CD14-positive monocyte (primary cell): Measurements from ENCODE around the gene GAS7. TPM values are rescaled to one million over a fixed set of nuclear protein-coding genes. Genes with fewer than 3 reads are reported as not detected.

Experiments used
- DNase-seq, 3 donors: peaks; one replicate each; pipeline ENCODE4 v3.0.0-alpha.2; 2011 to 2022
- H2AFZ ChIP-seq: 2 replicates; pipeline ENCODE4 v1.6.0; 2012; ENCODE audit warnings: mild to moderate bottlenecking, low read depth, low read length, inconsistent platforms; ENCODE audit not compliant: insufficient read depth, poor library complexity, severe bottlenecking
- H3K27ac ChIP-seq, 2 donors: 1 replicate in 1 of 2; 2 replicates in 1 of 2; pipeline ENCODE4 v1.5.1; 2012 to 2013; ENCODE audit warnings: low read length in 2 of 2, control low read depth in 1 of 2, inconsistent platforms in 1 of 2, low read depth in 1 of 2, mild to moderate bottlenecking in 1 of 2
- H3K27me3 ChIP-seq, 2 donors: one replicate each; pipeline versions ENCODE4 v1.6.0 to v1.6.1; 2011 to 2013; ENCODE audit warnings: low read length in 2 of 2; ENCODE audit not compliant: control insufficient read depth in 2 of 2, insufficient read depth in 2 of 2
- H3K36me3 ChIP-seq, 2 donors: replicated peaks in 1 of 2; 1 replicate in 1 of 2; 2 replicates in 1 of 2; pipeline versions ENCODE4 v1.5.1 to v1.6.1; 2012 to 2013; ENCODE audit warnings: low read length in 2 of 2, control low read depth in 1 of 2, inconsistent platforms in 1 of 2, mild to moderate bottlenecking in 1 of 2; ENCODE audit not compliant: insufficient read depth in 2 of 2, control insufficient read depth in 1 of 2
- H3K4me1 ChIP-seq, 2 donors: 1 replicate in 1 of 2; 2 replicates in 1 of 2; pipeline versions ENCODE4 v1.5.1 to v1.6.1; 2012 to 2013; ENCODE audit warnings: low read length in 2 of 2, control low read depth in 1 of 2, inconsistent platforms in 1 of 2, mild to moderate bottlenecking in 1 of 2, moderate library complexity in 1 of 2; ENCODE audit not compliant: insufficient read depth in 2 of 2, control insufficient read depth in 1 of 2
- H3K4me2 ChIP-seq: replicated peaks from 2 replicates; pipeline ENCODE3; 2012; ENCODE audit warnings: low read length, moderate library complexity, mild to moderate bottlenecking; ENCODE audit not compliant: poor library complexity, severe bottlenecking; ENCODE audit errors: extremely low read depth
- H3K4me3 ChIP-seq, 3 experiments: fragments of 200-600 bp in 1 of 3; sonication (generic) in 1 of 3; replicated peaks in 1 of 3; 1 replicate in 2 of 3; 2 replicates in 1 of 3; pipeline ENCODE4 v1.5.1; 2011 to 2013; ENCODE audit warnings: low read length in 3 of 3, mild to moderate bottlenecking in 3 of 3, control low read depth in 2 of 3, low read depth in 2 of 3, inconsistent platforms in 1 of 3, moderate library complexity in 1 of 3
- H3K79me2 ChIP-seq: 2 replicates; pipeline ENCODE4 v1.6.0; 2012; ENCODE audit warnings: mild to moderate bottlenecking, control low read depth, inconsistent platforms, low read length, moderate library complexity; ENCODE audit not compliant: insufficient read depth
- H3K9ac ChIP-seq: 2 replicates; pipeline ENCODE4 v1.6.0; 2017; ENCODE audit warnings: low read length, mild to moderate bottlenecking; ENCODE audit not compliant: insufficient read depth, poor library complexity, severe bottlenecking
- H3K9me3 ChIP-seq, 2 donors: replicated peaks in 1 of 2; 1 replicate in 1 of 2; 2 replicates in 1 of 2; pipeline versions ENCODE4 v1.5.1 to v1.6.1; 2012 to 2013; ENCODE audit warnings: low read length in 2 of 2, control low read depth in 1 of 2; ENCODE audit not compliant: control insufficient read depth in 1 of 2, insufficient read depth in 1 of 2
- H4K20me1 ChIP-seq: 2 replicates; pipeline ENCODE4 v1.6.0; 2012; ENCODE audit warnings: mild to moderate bottlenecking, low read length, control low read depth, moderate library complexity; ENCODE audit not compliant: insufficient read depth
- H3K27ac Mint-ChIP-seq, 7 donors: one replicate each; pipeline ENCODE4 v1.8.0; 2020; ENCODE audit warnings: mild to moderate bottlenecking in 7 of 7, mixed read lengths in 7 of 7, moderate library complexity in 6 of 7, inconsistent platforms in 2 of 7
- H3K27me3 Mint-ChIP-seq, 3 donors: one replicate each; pipeline ENCODE4 v1.8.0; 2021 to 2022; ENCODE audit warnings: low read depth in 3 of 3, mild to moderate bottlenecking in 3 of 3, mixed read lengths in 3 of 3, moderate library complexity in 3 of 3, inconsistent platforms in 1 of 3
- H3K36me3 Mint-ChIP-seq, 2 donors: one replicate each; pipeline ENCODE4 v1.8.0; 2020; ENCODE audit warnings: mixed read lengths in 2 of 2, inconsistent platforms in 1 of 2, mild to moderate bottlenecking in 1 of 2
- H3K4me1 Mint-ChIP-seq: one replicate; pipeline ENCODE4 v1.8.0; 2020; ENCODE audit warnings: mild to moderate bottlenecking, mixed read lengths
- H3K4me3 Mint-ChIP-seq, 2 donors: one replicate each; pipeline ENCODE4 v1.8.0; 2020; ENCODE audit warnings: mild to moderate bottlenecking in 2 of 2, mixed read lengths in 2 of 2, moderate library complexity in 1 of 2
- H3K9me3 Mint-ChIP-seq, 7 donors: one replicate each; pipeline ENCODE4 v1.8.0; 2020 to 2022; ENCODE audit warnings: mixed read lengths in 7 of 7, mild to moderate bottlenecking in 6 of 7, moderate library complexity in 6 of 7, inconsistent platforms in 2 of 7
- CTCF ChIP-seq: fragments of 200-600 bp; IDR thresholded peaks from one replicate; pipeline ENCODE4 v1.8.0; 2022; ENCODE audit warnings: antibody characterized with exemption, mild to moderate bottlenecking
- WGBS: methylation state at CpG from one replicate; pipeline ENCODE4 v1.1.5; 2013; ENCODE audit warnings: missing lambda C conversion rate; ENCODE audit not compliant: insufficient coverage; 5-methylcytosine and 5-hydroxymethylcytosine counted together
- intact Hi-C, 2 donors: fragments of 100-400 bp; cut with micrococcal nuclease; formaldehyde crosslinking; loops; one replicate each; pipeline versions ENCODE4 v1.15.0 to v1.15.1; 2023
- polyA plus RNA-seq, 3 donors: library from polyadenylated mRNA; depleted of rRNA in 1 of 3; unstranded in 2 of 3; stranded (reverse) in 1 of 3; fragments of 300-500 nt in 2 of 3; fragments of >200 nt in 1 of 3; fragmentation: Illumina TruSeq in 2 of 3; gene quantifications; 1 replicate in 2 of 3; 2 replicates in 1 of 3; pipeline ENCODE4 v1.2.3, GENCODE V29; 2012 to 2021

Gene GAS7
- polyA plus RNA-seq, 3 donors: 53.1 to 91.9 (median 66.6) TPM

DNA sequence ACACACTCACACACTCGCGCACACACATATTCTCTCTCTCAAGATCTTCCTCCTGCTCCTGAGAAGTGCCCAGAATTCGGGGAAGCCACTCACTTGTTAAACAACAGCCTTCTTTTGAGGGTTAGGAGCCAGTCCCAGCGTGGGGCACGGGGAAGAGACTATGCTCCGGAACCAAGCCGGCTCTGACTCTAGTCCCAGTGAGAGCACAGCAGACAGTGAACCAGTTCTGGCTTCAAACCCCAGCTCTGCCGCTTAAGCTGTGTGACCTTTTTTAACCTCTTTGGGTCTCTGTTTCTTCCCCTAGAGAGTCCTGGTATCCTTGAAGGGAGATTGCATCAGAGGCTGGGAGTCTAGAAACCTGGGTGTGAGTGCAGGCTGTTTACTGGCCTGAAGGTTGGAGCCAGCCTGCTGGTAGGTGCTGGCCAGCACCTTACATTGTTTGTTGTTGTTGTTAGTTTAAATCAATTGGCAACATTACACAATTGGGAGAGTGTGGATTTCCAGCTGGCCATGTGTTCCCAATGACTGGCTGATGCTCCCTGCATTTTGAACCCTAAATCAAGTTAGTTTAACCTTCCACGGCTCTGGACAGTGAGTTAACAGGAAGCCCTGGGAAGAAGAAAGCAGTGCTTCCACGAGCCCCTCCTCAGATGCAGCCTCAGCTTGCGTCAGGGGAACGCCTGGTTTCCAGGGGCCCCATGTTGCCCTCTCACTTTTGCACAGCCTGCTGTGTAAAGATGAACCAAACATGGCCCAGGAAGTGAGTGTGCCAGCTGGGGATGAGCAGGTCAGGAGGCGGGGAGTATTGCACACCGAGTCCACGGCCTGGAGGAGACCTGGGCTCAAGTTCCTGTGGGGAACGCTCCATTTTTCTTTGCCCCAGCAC, 71.5 kb downstream of the GAS7 start:
- Histone ChIP-seq H3K9me3 (no peaks in the 10 kb centered on the region), H3K79me2 (peaks cover 55% of the 10 kb centered on the region), H3K4me1 (peaks cover 51 to 52% of the 10 kb centered on the region in 2 donors), H3K9ac (peak overlapping the region; percentile 49), H3K36me3 (no peaks in the 10 kb centered on the region), H4K20me1 (no peaks in the 10 kb centered on the region), H2AFZ (peak overlapping the region; percentile 59), H3K27ac (peak overlapping the region; percentile 84 to 86), H3K4me2 (peak overlapping the region; percentile 41), H3K27me3 (no peaks in the 10 kb centered on the region), H3K4me3 (peak overlapping the region in 1 of 3 experiments; percentile 50)
- no peaks in the 10 kb centered on the region for H3K9me3 Mint-ChIP-seq
- peaks cover 70% of the 10 kb centered on the region for H3K4me1 Mint-ChIP-seq
- no peaks in the 10 kb centered on the region for H3K27me3 Mint-ChIP-seq
- H3K27ac Mint-ChIP-seq: peak overlapping the region; percentile 79 to 96 (median 89)
- H3K4me3 Mint-ChIP-seq: peak overlapping the region; percentile 52 to 59
- intact Hi-C loops: loop anchor here in 1 of 2 donors (5.0 kb wide), 1 partner anchor 45 kb away; no protein-coding TSS in a partner anchor
- peaks cover 0 to 2% of the 10 kb centered on the region in 2 donors for H3K36me3 Mint-ChIP-seq
- peak; percentile 66 to 74 (median 72) for DNase-seq
- WGBS: 41% methylated on average over 16 of the region's 16 CpGs
- TF ChIP-seq CTCF: no peak

- H3K36me3 Mint-ChIP-seq: peaks cover 0 to 2% of the 10 kb centered on the region in 2 donors
- Histone ChIP-seq H3K79me2 (peaks cover 55% of the 10 kb centered on the region), H2AFZ (no peak overlapping the region), H3K4me1 (peaks cover 55 to 58% of the 10 kb centered on the region in 2 donors), H3K9me3 (no peaks in the 10 kb centered on the region), H3K4me3 (no peak overlapping the region), H3K4me2 (no peak overlapping the region), H4K20me1 (no peaks in the 10 kb centered on the region), H3K27me3 (no peaks in the 10 kb centered on the region), H3K36me3 (no peaks in the 10 kb centered on the region), H3K27ac (peak overlapping the region; percentile 84 to 86), H3K9ac (peak overlapping the region; percentile 37)
- no peak overlapping the region for H3K4me3 Mint-ChIP-seq
- no peak for TF ChIP-seq CTCF
- intact Hi-C loops: loop anchor here in 1 of 2 donors (5.0 kb wide), 1 partner anchor 46 kb away; no protein-coding TSS in a partner anchor
- peak overlapping the region; percentile 79 to 96 (median 89) for H3K27ac Mint-ChIP-seq
- H3K27me3 Mint-ChIP-seq: no peaks in the 10 kb centered on the region
- no peaks in the 10 kb centered on the region for H3K9me3 Mint-ChIP-seq
- peaks cover 73% of the 10 kb centered on the region for H3K4me1 Mint-ChIP-seq
- WGBS: 93% methylated on average over 18 of the region's 18 CpGs
- no peak for DNase-seq
These were observed 72.2 kb downstream of the GAS7 start for GRCh38 chr17:10126276-10126615.
